Stimulated activated CD4-positive, alpha-beta T cell treated with anti-CD3 and anti-CD28 coated beads, TNF-alpha, amount 100 ng/mL, for 48 hours (primary cell): ENCODE measurements around the gene CENPN.
A peak's percentile ranks its signal among the peaks of the same experiment; 100 is the strongest.

Experiments used
- DNase-seq, 3 donors: peaks; one replicate each; pipeline ENCODE4 v3.0.0-alpha.2; 2020; ENCODE audit warnings: low read depth in 3 of 3

Gene CENPN

GRCh38 chr16:80991792-80992430 lies 15.1 kb upstream of the CENPN start:
- DNase-seq: no peak

- no peak for DNase-seq
Measured at GRCh38 chr16:80992676-80993293, 14.2 kb upstream of the CENPN start.

DNA sequence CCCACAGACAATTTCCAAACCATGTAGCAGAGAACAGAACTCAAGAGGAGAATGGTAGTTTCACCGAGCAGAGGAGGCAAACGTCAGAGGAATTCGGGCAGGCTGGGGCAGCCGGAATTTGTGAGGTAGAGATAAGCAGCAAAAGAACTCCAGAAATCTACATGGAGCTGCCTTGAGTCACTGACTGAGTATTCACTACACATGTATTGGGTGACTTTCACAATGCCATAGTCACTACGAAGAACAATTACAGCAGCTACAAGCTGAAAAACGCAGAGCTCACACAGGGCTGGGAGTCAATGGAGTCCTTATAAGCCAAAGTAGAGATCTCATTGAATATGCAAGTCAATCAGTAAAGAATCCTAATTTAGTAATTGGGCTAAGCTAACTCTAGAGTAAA lies 13.7 kb upstream of the CENPN start:
- DNase-seq: no peak

DNA sequence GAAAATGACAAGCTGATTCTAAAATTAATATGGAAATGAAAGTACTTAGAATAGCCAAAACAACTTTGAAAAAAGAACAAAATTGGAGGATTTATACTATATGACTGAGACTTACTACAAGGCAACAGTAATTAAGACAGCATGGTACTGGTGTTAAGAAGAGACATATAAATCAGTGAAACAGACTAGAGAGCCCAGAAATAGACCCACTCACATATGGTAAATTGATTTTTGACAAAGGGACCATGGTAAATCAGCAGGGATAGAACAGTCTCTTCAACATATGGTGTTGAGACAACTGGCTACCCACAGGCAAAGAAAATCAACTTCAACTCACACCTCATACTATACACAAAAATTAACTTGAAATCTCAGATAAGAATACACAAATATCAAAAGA lies 13.2 kb upstream of the CENPN start:
- no peak for DNase-seq

DNA sequence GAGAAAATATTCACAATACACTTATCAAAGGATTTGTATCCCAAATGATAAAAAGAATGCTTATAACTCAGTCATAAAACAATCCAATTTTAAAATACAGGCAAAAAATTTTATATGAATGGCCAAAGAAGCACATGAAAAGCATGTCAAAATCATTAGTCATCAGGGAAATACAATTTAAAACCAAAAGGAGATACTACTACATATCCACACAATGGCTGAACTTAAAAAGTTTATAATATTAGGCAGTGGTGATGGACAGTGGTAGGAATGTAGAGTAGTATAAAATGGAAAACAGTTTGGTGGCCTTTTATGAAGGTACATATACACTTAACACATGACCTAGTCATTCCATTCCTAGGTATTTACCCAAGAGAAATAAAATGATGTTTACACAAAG lies 12.6 kb upstream of the CENPN start:
- DNase-seq: no peak

- no peak for DNase-seq
Measured at GRCh38 chr16:80996688-80997138, 10.3 kb upstream of the CENPN start.

GRCh38 chr16:80997139-80997798 lies 9.7 kb upstream of the CENPN start:
- DNase-seq: no peak

GRCh38 chr16:80997964-80998620 lies 8.9 kb upstream of the CENPN start:
- DNase-seq: no peak

- DNase-seq: no peak
Measured at GRCh38 chr16:81000873-81001272, 6.1 kb upstream of the CENPN start.

DNA sequence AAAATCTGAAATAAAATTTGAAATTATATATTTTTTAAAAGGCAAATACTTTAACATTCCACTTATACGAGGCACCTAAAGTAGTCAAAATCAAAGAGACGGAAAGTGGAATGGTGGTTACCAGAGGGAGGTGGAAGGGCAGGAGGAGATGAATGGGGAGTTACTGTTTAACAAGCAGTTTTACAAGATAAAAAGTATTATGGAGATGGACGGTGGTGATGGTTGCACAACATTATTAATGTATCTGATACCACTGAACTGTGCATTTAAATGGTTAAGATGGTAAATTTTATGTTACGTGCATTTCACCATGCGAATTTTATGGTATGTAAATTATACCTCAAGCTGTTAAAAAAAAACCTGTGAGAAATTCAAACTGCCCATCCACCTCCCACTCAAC lies 5.7 kb upstream of the CENPN start:
- DNase-seq: no peak

GRCh38 chr16:81003064-81003463 lies 4.0 kb upstream of the CENPN start:
- DNase-seq: no peak

DNA sequence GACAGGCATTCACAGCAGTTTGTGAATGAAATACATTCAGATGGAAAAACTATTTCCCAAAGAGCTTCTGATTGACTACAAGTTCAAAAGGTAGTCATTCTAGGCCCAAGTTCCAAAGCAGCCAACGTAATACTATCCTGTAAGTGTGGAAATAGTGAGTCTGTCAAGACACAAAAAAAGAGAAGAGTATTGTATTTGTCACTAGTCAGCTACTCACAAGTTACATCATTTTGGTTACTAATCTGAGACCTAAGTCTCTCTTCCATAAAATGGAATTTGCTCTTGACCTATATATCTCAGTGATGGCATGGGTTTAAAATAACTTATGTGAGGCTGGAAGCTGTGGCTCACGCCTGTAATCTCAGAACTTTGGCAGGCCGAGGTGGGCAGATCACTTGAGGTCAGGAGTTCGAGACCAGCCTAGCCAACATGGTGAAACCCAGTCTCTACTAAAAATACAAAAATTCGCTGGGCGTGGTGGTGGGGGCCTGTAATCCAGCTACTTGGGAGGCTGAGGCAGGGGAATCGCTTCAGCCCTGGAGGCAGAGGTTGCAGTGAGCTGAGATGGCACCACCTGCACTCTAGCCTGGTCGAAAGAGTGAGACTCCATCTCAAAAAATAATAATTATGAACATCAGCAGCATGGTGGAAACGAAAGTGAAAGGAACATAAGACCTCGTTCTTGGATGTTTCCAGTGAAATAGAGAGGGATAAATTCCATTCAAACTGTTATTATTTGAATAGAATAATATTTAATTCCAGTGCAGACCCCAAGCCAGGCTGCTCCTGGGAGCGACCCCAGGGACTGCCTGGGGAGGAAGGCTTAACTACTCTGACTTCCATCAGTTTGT lies 3.2 kb upstream of the CENPN start:
- DNase-seq: peak in 1 of 3 donors; percentile 21

- DNase-seq: no peak
Measured at GRCh38 chr16:81004646-81005353, 2.2 kb upstream of the CENPN start.

DNA sequence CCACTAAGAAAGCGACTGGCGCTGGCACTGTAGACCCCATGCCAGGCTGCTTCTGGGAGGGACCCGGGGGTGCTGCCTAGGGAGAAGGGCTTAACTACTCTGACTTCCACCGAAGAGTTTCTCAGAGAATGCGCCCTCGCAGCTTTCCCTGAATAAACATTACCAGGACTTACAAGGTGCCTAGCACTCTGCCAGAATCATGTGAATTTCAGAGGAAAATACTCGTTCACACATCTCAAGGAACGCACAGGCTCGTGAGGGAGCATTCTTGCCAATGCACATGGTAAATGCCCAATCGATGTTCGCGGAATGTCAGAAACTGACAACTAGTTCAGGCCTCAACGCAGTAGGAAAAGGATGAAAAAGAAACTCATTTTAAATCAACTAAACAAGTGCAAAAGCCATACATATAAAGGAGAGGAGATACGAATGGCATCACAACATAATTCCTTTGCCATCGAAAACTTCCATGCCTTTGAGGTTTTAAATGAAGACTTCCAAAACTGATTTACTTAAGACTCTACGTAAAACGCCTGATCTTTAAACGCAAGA lies 1.3 kb upstream of the CENPN start:
- no peak for DNase-seq

GRCh38 chr16:81006211-81006812 lies 702 bp upstream of the CENPN start:
- DNase-seq: peak; percentile 58 to 73 (median 60)

DNA sequence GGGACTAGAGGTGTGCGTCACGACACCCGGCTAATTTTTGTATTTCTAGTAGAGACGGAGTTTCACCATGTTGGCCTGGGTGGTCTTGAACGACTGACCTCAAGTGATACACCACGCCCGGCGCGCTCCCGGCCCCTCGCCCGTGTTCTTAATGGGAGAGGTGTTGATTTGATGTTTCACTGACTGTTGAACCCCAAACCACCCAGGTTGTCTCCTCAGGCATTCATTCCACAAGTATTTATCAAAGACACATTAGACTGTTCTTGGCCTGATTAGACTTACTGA lies 1.4 kb downstream of the CENPN start:
- DNase-seq: no peak

GRCh38 chr16:81012974-81013373 lies 6.0 kb downstream of the CENPN start:
- DNase-seq: no peak

DNA sequence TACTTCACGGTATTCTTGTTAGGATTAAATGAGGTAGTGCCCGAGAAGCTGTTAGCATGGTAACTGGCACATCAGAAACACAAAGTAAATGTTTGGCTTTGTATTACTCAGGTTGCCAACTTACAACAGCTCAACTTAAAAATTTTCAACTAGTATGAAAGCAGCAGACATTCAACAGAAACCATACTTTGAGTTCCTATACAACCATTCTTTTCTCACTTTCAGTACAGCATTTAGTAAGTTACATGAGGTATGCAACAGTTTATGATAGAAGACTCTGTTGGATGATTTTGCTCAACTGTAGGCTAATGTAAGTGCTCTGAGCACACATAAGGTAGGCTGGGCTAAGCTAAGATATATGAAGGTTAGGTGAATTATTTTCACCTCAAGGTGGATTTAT lies 7.7 kb downstream of the CENPN start:
- no peak for DNase-seq

- DNase-seq: no peak
Measured at GRCh38 chr16:81018496-81018895, 11.5 kb downstream of the CENPN start.

- DNase-seq: no peak
Measured at GRCh38 chr16:81026429-81026828, 19.4 kb downstream of the CENPN start.
